Measurements from ENCODE around the gene IWS1. TPM values are rescaled to one million over a fixed set of nuclear protein-coding genes. Genes with fewer than 3 reads are reported as not detected.

IWS1 gene
- polyA plus RNA-seq, 1 experiment: 55.0 TPM

DNA sequence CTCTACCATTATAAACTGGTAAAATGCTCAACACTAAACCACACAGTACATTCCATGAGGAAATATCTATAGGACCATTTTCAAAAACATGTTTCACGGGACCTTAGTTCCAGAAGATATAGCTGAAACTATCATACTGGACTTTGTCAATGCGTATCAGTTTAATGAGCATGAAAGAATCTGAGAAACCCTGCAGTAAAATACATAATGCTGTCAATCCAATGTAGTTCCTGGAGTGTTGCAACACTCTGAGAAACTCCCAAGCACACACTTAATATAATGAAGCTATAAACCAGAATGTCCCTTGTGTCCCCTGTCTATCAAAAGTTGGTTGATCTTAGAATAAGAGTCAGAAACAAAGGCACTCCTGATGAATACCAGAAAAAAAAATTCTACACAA is 16.2 kb downstream of the IWS1 start:
- no peak overlapping the region for H3K27ac ChIP-seq (ENCODE audit: low read depth, low read length)
- no peaks in the 10 kb centered on the region for H3K27me3 ChIP-seq (ENCODE audit: control insufficient read depth, insufficient read depth, low read length)
- POLR2A ChIA-PET: interaction anchor here (2.8 kb wide), 1 partner anchor 16 kb away, joined by 26 read pairs; the partner anchor contains the start of gene IWS1
- no peak for DNase-seq (ENCODE audit: low read depth, low spot score)
- CTCF ChIA-PET: interaction anchor here (0.7 to 1.3 kb wide), 2 partner anchors 16 to 19 kb away, joined by 3 to 5 read pairs; partner anchors contain the start of gene IWS1
- H3K9me3 ChIP-seq (ENCODE audit: control insufficient read depth, insufficient read depth, low read length): no peaks in the 10 kb centered on the region; the same call in 1 of the 2 replicates
- no peak for TF ChIP-seq CTCF (IDR thresholded peaks at IDR 0.05; ENCODE audit: low read depth, low read length)
- H3K4me3 ChIP-seq (ENCODE audit: low read depth, low read length): no peak overlapping the region

DNA sequence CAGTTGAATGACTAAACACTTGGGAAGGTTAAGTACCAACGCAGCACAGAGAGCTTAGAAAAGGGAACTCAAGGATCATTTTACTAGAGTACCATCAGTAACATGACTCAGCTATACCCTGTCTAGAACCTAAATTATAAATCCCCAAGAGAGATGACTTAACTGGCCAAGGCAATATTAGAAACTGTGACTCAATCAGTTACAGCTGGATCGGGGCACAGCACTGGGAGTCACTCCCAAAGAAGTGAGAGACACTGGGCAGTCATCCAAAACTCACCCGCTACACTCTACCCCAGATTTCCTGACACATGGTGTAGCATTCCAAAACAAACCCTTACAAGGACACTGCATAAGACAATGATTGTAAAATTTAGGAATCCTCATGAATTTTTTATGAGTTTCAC is 17.7 kb downstream of the IWS1 start:
- peak; percentile 88 for DNase-seq (ENCODE audit: low read depth, low spot score)
- Histone ChIP-seq H3K27ac (ENCODE audit: low read depth, low read length) (peak overlapping the region; percentile 80), H3K27me3 (ENCODE audit: control insufficient read depth, insufficient read depth, low read length) (no peaks in the 10 kb centered on the region), H3K4me3 (ENCODE audit: low read depth, low read length) (no peak overlapping the region), H3K9me3 (ENCODE audit: control insufficient read depth, insufficient read depth, low read length) (no peaks in the 10 kb centered on the region)
- POLR2A ChIA-PET: interaction anchor here (0.6 to 2.8 kb wide), 2 partner anchors 18 to 342 kb away, joined by 4 to 26 read pairs; partner anchors contain the start of gene IWS1
- no peak for TF ChIP-seq CTCF (IDR thresholded peaks at IDR 0.05; ENCODE audit: low read depth, low read length)
- CTCF ChIA-PET: interaction anchor here (1.1 to 4.7 kb wide), 3 partner anchors 10 to 182 kb away, joined by 3 to 17 read pairs (median 3); no protein-coding TSS in a partner anchor

DNA sequence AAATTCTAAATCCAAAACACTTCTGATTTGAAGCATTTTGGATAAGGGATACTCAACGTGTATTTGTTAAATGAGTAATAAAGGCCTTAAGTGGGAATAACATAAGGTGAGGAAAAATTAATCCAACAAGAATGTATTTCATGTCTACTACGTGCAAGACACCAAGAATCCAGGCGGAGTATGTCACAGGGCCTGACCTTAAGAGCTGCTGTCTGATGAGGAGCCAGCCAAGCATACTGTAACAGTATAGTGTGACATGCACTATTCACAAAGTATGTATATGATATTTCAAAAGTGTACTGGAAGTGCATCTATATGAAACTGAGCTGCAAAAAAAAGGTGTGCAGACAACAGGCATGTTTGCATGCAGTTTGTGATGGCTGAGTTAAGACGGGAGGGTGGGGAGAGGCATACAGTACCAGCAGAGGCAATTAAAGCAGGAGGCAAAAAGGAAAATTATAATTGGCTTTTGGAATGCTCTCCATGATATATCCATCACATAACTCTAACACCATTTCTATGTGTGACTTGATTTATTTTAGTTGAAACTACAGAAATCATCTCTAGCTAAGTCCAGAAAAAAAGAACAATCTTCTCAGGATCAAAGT is 18.2 kb downstream of the IWS1 start:
- H3K9me3 ChIP-seq (ENCODE audit: control insufficient read depth, insufficient read depth, low read length): no peaks in the 10 kb centered on the region
- ChIA-PET POLR2A (interaction anchor here (0.6 to 2.8 kb wide), 2 partner anchors 18 to 343 kb away, joined by 4 to 26 read pairs; partner anchors contain the start of gene IWS1), CTCF (interaction anchor here (1.1 to 4.7 kb wide), 5 partner anchors 9 to 182 kb away, joined by 3 to 17 read pairs (median 3); no protein-coding TSS in a partner anchor)
- H3K4me3 ChIP-seq (ENCODE audit: low read depth, low read length): no peak overlapping the region
- no peaks in the 10 kb centered on the region for H3K27me3 ChIP-seq (ENCODE audit: control insufficient read depth, insufficient read depth, low read length)
- no peak for TF ChIP-seq CTCF (IDR thresholded peaks at IDR 0.05; ENCODE audit: low read depth, low read length)
- no peak for DNase-seq (ENCODE audit: low read depth, low spot score)
- peak overlapping the region; percentile 80 for H3K27ac ChIP-seq (ENCODE audit: low read depth, low read length)

DNA sequence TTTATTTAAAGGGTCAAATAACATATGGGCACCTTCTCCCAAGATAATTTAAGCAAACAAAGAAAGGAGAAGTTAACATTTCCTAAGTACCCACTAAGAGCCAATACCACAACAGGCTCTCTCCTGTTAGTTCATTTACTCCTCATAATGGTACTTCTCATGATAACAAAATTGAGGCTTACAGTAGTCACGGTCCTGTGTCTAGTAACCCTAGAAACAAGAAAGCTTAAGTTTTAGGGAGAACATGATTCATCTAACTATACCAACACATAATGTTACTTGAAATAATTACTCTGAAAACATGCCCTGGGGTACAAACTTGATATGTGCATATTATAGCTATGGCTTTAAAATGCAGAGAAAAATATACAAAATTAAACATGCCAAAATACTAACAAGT is 19.8 kb downstream of the IWS1 start:
- CTCF ChIA-PET: interaction anchor here (1.3 to 4.7 kb wide), 5 partner anchors 27 to 189 kb away, joined by 3 to 17 read pairs (median 3); no protein-coding TSS in a partner anchor
- Histone ChIP-seq H3K4me3 (ENCODE audit: low read depth, low read length) (no peak overlapping the region), H3K9me3 (ENCODE audit: control insufficient read depth, insufficient read depth, low read length) (no peaks in the 10 kb centered on the region), H3K27me3 (ENCODE audit: control insufficient read depth, insufficient read depth, low read length) (no peaks in the 10 kb centered on the region), H3K27ac (ENCODE audit: low read depth, low read length) (no peak overlapping the region)
- TF ChIP-seq CTCF (IDR thresholded peaks at IDR 0.05; ENCODE audit: low read depth, low read length): no peak
- POLR2A ChIA-PET: interaction anchor here (0.9 kb wide), 1 partner anchor 20 kb away, joined by 3 read pairs; the partner anchor contains the start of gene IWS1
- DNase-seq (ENCODE audit: low read depth, low spot score): no peak
